K562 (cell line): ENCODE results near the gene C20orf173. TPM values are rescaled to one million over a fixed set of nuclear protein-coding genes. Genes with fewer than 3 reads are reported as not detected.

Source experiments
- ATAC-seq: fragments of 200-7000 bp; cut with Tn5 transposase; 3 replicates; pipeline ENCODE4 v1.9.1; 2020; ENCODE audit warnings: moderate library complexity
- BruUV-seq: library from RNA; stranded (reverse); fragments of 400-500 nt; replicated peaks from 2 replicates; lab custom pipeline; 2021; lab: Mats Ljungman, UMichigan
- CTCF ChIA-PET: fragments of 300-600 bp; formaldehyde crosslinking; extraction: SDS; loops from one replicate; lab custom pipeline; 2021; ENCODE audit warnings: low intra/inter-chr PET ratio; lab: Yijun Ruan, JAX
- POLR2A ChIA-PET: fragments of 300-600, 350-650 bp; sonication (Branson Sonifier 250); formaldehyde crosslinking; extraction: SDS; loops from one replicate; lab custom pipeline; 2021; ENCODE audit warnings: antibody characterized with exemption, inconsistent platforms; lab: Yijun Ruan, JAX
- DNase-seq, 4 experiments: peaks; one replicate each; pipeline versions ENCODE4 v3.0.0 to v3.0.0-alpha.2; 2011 to 2018; ENCODE audit warnings: low spot score in 3 of 4, mixed read lengths in 3 of 4; ENCODE audit errors: extremely low read depth in 1 of 4
- FAIRE-seq: peaks from 2 replicates; lab custom pipeline; 2011; peaks lifted over from hg19 to GRCh38; lab: Jason Lieb, UNC
- H2AFZ ChIP-seq: 2 replicates; pipeline ENCODE4 v1.6.0; 2011; ENCODE audit warnings: low read depth, low read length, control low read depth, inconsistent platforms
- H3K27ac ChIP-seq: fragments of 200-600 bp; 3 replicates; pipeline ENCODE4 v1.8.0; 2011; ENCODE audit warnings: low read depth, mild to moderate bottlenecking, control low read depth, inconsistent platforms, low read length, moderate library complexity, mixed read lengths; ENCODE audit errors: extremely low read depth
- H3K27me3 ChIP-seq, 2 experiments: fragments of 300-600 bp in 1 of 2; 2 replicates in 1 of 2; 3 replicates in 1 of 2; pipeline versions ENCODE4 v1.6.0 to v1.8.0; 2011; ENCODE audit warnings: inconsistent platforms in 2 of 2, low read length in 2 of 2, mild to moderate bottlenecking in 1 of 2, mixed read lengths in 1 of 2, moderate library complexity in 1 of 2; ENCODE audit not compliant: control insufficient read depth in 2 of 2, insufficient read depth in 2 of 2
- H3K36me3 ChIP-seq: fragments of 300-600 bp; 3 replicates; pipeline ENCODE4 v1.8.0; 2011; ENCODE audit warnings: mild to moderate bottlenecking, low read length, inconsistent platforms; ENCODE audit not compliant: control insufficient read depth, insufficient read depth
- H3K4me1 ChIP-seq, 2 experiments: fragments of 200-600 bp in 1 of 2; replicated peaks in 1 of 2; 2 replicates in 1 of 2; 3 replicates in 1 of 2; pipeline versions ENCODE4 v1.5.1 to v1.8.0; 2011; ENCODE audit warnings: inconsistent platforms in 2 of 2, low read length in 2 of 2, mild to moderate bottlenecking in 1 of 2, mixed read lengths in 1 of 2, moderate library complexity in 1 of 2; ENCODE audit not compliant: control insufficient read depth in 2 of 2, insufficient read depth in 2 of 2
- H3K4me2 ChIP-seq: 2 replicates; pipeline ENCODE4 v1.6.1; 2011; ENCODE audit warnings: low read length, control low read depth, inconsistent platforms, mixed read lengths; ENCODE audit not compliant: insufficient read depth
- H3K4me3 ChIP-seq: fragments of 200-600 bp; sonication (generic), shearing (Covaris generic); 2 replicates; pipeline ENCODE4 v1.5.1; 2016; ENCODE audit warnings: control low read depth, inconsistent platforms
- H3K79me2 ChIP-seq: fragments of 200-600 bp; 3 replicates; pipeline ENCODE4 v1.8.0; 2011; ENCODE audit warnings: low read length, inconsistent platforms; ENCODE audit not compliant: control insufficient read depth, insufficient read depth
- H3K9ac ChIP-seq, 2 experiments: 2 replicates each; pipeline versions ENCODE4 v1.6.0 to v1.6.1; 2011; ENCODE audit warnings: low read depth in 2 of 2, low read length in 2 of 2, control low read depth in 1 of 2, inconsistent platforms in 1 of 2, mild to moderate bottlenecking in 1 of 2, mixed read lengths in 1 of 2; ENCODE audit not compliant: insufficient read depth in 1 of 2
- H3K9me1 ChIP-seq: one replicate; pipeline ENCODE4 v1.6.0; 2011; ENCODE audit warnings: inconsistent platforms, mild to moderate bottlenecking, low read length, moderate library complexity; ENCODE audit not compliant: control insufficient read depth, insufficient read depth
- H3K9me3 ChIP-seq: replicated peaks from 2 replicates; pipeline ENCODE4 v1.5.1; 2011; ENCODE audit warnings: low read depth, low read length, inconsistent platforms; ENCODE audit not compliant: control insufficient read depth, insufficient read depth
- H4K20me1 ChIP-seq: replicated peaks from 2 replicates; pipeline ENCODE4 v1.6.1; 2011; ENCODE audit warnings: low read length, inconsistent platforms, mixed read lengths; ENCODE audit not compliant: control insufficient read depth, insufficient read depth
- CBFA2T3 ChIP-seq: fragments of 450-650 bp; IDR thresholded peaks from 2 replicates; pipeline ENCODE4 v1.6.1; 2017
- CEBPG ChIP-seq, 3 experiments: fragments of 200-800 bp in 1 of 3; sonication (Bioruptor generic) in 1 of 3; sonication (generic) in 1 of 3; formaldehyde crosslinking in 1 of 3; IDR thresholded peaks in 2 of 3; conservative IDR thresholded peaks in 1 of 3; 2 replicates each; pipeline versions ENCODE4 v1.6.1 to v1.8.0; 2016 to 2022; ENCODE audit warnings: missing compliant biosample characterization in 2 of 3, missing genetic modification characterization in 2 of 3, mild to moderate bottlenecking in 1 of 3, missing genetic modification reagents in 1 of 3
- HDAC2 ChIP-seq: fragments of 450-650 bp; IDR thresholded peaks from 2 replicates; pipeline ENCODE4 v1.6.1; 2016; ENCODE audit warnings: mild to moderate bottlenecking
- KLF6 ChIP-seq: fragments of 250-450 bp; sonication (Bioruptor Pico); IDR thresholded peaks from 2 replicates; pipeline ENCODE4 v1.4.0; 2020; ENCODE audit warnings: mild to moderate bottlenecking, moderate library complexity, borderline replicate concordance
- TAF15 ChIP-seq: fragments of 200-400 bp; formaldehyde crosslinking; IDR thresholded peaks from 2 replicates; pipeline ENCODE4 v1.6.1; 2017; ENCODE audit warnings: mild to moderate bottlenecking, low read depth, low read length, moderate library complexity
- ZNF274 ChIP-seq: IDR thresholded peaks from 2 replicates; pipeline ENCODE4 v1.6.1; 2011; ENCODE audit warnings: low read depth, mild to moderate bottlenecking, low read length, moderate library complexity, borderline replicate concordance
- WGBS: fragments of 100-300 bp; shearing (Covaris generic); methylation state at CpG from one replicate; pipeline ENCODE4 v1.1.6; 2016; ENCODE audit warnings: low coverage, mixed read lengths; ENCODE audit not compliant: insufficient coverage; ENCODE audit errors: missing lambda C conversion rate; 5-methylcytosine and 5-hydroxymethylcytosine counted together
- in situ Hi-C: fragments of 300-500 bp; cut with MboI; formaldehyde crosslinking; loops from 4 replicates; pipeline ENCODE4 v1.15.0; 2018; ENCODE audit warnings: inconsistent platforms, mixed read lengths
- intact Hi-C: fragments of 100-400 bp; cut with micrococcal nuclease; formaldehyde crosslinking; loops from 2 replicates; pipeline ENCODE4 v1.14.2; 2022
- polyA plus RNA-seq, 8 experiments: library from polyadenylated mRNA; depleted of rRNA in 4 of 8; stranded (reverse) in 5 of 8; unstranded in 3 of 8; fragments of >200 nt; fragmentation: Nextera tagmentation in 2 of 8; fragmentation: Illumina TruSeq in 1 of 8; extraction: Ambion mirVana in 2 of 8; extraction: Trizol in 1 of 8; gene quantifications; 2 replicates each; pipeline versions ENCODE4 v1.2.1 to v1.2.3, GENCODE V29; 2011 to 2014; ENCODE audit warnings: inconsistent platforms in 1 of 8, missing spikeins in 1 of 8
- total RNA-seq, 7 experiments: library from RNA; depleted of rRNA in 6 of 7; stranded (reverse); fragments of >200 nt in 6 of 7; fragmentation: Illumina TruSeq in 2 of 7; extraction: Trizol in 2 of 7; gene quantifications; 2 replicates each; pipeline versions ENCODE4 v1.2.1 to v1.2.3, GENCODE V29; 2011 to 2021; ENCODE audit warnings: low replicate concordance in 1 of 7
- TF ChIP-seq, protein P1 (sequence below): fragments of 250-450 bp; sonication (Bioruptor Pico); IDR thresholded peaks from 2 replicates; pipeline ENCODE4 v1.8.0; 2022; ENCODE audit warnings: moderate library complexity, mild to moderate bottlenecking, inconsistent platforms
- TF ChIP-seq, protein P2 (sequence below): sonication (generic); formaldehyde crosslinking; IDR thresholded peaks from 2 replicates; pipeline ENCODE4 v1.8.0; 2023; ENCODE audit warnings: mild to moderate bottlenecking, missing genetic modification reagents

Gene C20orf173
- total and polyA plus RNA-seq, 9 of the 15 experiments (the other 6 are each of a cell fraction or from before 2014, with no cell fraction given): not detected

DNA sequence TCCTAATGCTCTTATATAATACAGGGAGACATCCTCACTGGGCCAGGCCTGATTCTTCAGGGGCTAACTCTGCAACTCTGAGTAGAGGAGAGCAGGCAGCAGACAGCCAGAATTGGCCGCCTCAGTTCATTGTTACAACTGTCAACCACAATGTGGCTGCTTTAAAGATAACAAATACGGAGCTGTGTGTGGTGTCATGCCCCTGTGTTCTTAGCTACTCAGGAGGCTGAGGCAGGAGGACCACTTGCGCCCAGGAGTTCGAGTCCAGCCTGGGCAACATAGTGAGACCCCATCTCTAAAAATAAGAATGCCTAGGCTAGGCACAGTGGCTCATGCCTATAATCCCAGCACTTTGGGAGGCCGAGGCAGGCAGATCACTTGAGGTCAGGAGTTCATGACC, 39.7 kb downstream of the C20orf173 start:
- no peak for ATAC-seq
- FAIRE-seq: no peak
- H3K36me3 ChIP-seq: peaks cover 70% of the 10 kb centered on the region; the same call in 2 of the 3 replicates
- TF ChIP-seq, protein P1, sequence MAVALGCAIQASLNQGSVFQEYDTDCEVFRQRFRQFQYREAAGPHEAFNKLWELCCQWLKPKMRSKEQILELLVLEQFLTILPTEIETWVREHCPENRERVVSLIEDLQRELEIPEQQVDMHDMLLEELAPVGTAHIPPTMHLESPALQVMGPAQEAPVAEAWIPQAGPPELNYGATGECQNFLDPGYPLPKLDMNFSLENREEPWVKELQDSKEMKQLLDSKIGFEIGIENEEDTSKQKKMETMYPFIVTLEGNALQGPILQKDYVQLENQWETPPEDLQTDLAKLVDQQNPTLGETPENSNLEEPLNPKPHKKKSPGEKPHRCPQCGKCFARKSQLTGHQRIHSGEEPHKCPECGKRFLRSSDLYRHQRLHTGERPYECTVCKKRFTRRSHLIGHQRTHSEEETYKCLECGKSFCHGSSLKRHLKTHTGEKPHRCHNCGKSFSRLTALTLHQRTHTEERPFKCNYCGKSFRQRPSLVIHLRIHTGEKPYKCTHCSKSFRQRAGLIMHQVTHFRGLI (CRISPR knock-in tag): no peak
- no peak for TF ChIP-seq CBFA2T3
- TF ChIP-seq, all 486 proteins: peak for 0
- POLR2A ChIA-PET: interaction anchor here (0.6 kb wide), 1 partner anchor 519 kb away, joined by 3 read pairs; no protein-coding TSS in a partner anchor
- no peaks in the 10 kb centered on the region for H3K9me3 ChIP-seq
- in situ Hi-C loops (no loop called here), intact Hi-C loops (no loop called here)
- H3K9me1 ChIP-seq: no peaks in the 10 kb centered on the region
- WGBS: 86% methylated on average over 5 of the region's 5 CpGs
- no peaks in the 10 kb centered on the region for H3K79me2 ChIP-seq
- no peaks in the 10 kb centered on the region for H3K27me3 ChIP-seq
- no peak overlapping the region for H3K27ac ChIP-seq
- no peaks in the 10 kb centered on the region for H3K4me1 ChIP-seq
- H4K20me1 ChIP-seq: no peaks in the 10 kb centered on the region
- CTCF ChIA-PET: no interaction called here
- no peak overlapping the region for H3K4me3 ChIP-seq
- BruUV-seq: no TSS peak
- no peak overlapping the region for H3K4me2 ChIP-seq
- DNase-seq: no peak
- no peak overlapping the region for H2AFZ ChIP-seq
- H3K9ac ChIP-seq: no peak overlapping the region

DNA sequence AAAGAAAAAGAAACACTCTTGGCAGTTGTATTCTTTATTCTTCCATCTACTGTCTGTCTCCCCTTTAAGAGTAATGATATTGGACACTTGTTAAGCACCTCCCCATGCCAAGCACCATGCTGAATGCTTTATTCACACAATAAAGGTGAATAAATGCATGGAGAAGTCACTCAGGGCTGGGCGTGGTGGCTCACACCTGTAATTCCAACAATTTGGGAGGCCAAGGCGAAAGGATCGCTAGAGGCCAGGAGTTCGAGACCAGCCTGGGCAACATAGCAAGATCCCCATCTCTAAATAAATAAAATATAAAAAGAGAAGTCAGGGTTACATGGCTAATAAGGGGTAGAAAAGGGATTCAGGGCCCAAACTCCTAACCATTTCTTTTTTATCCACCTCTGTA, 42.0 kb downstream of the C20orf173 start:
- ChIA-PET POLR2A (interaction anchor here (1.5 kb wide), 1 partner anchor 10 kb away, joined by 3 read pairs; no protein-coding TSS in a partner anchor), CTCF (no interaction called here)
- Histone ChIP-seq H3K4me1 (no peaks in the 10 kb centered on the region), H4K20me1 (no peaks in the 10 kb centered on the region), H3K9me1 (no peaks in the 10 kb centered on the region), H3K4me3 (no peak overlapping the region), H3K27ac (no peak overlapping the region), H3K27me3 (no peaks in the 10 kb centered on the region), H3K36me3 (peaks cover 68% of the 10 kb centered on the region; the same call in 1 of the 3 replicates), H3K79me2 (no peaks in the 10 kb centered on the region), H3K9ac (no peak overlapping the region), H3K4me2 (no peak overlapping the region), H2AFZ (no peak overlapping the region), H3K9me3 (no peaks in the 10 kb centered on the region)
- FAIRE-seq (no peak), ATAC-seq (no peak), DNase-seq (no peak)
- intact Hi-C loops: no loop called here
- WGBS: 96% methylated on average over 4 of the region's 4 CpGs
- no TSS peak for BruUV-seq
- in situ Hi-C loops: no loop called here
- no peak for TF ChIP-seq KLF6 (CRISPR knock-in tag)
- TF ChIP-seq TAF15: no peak
- TF ChIP-seq, protein P2, sequence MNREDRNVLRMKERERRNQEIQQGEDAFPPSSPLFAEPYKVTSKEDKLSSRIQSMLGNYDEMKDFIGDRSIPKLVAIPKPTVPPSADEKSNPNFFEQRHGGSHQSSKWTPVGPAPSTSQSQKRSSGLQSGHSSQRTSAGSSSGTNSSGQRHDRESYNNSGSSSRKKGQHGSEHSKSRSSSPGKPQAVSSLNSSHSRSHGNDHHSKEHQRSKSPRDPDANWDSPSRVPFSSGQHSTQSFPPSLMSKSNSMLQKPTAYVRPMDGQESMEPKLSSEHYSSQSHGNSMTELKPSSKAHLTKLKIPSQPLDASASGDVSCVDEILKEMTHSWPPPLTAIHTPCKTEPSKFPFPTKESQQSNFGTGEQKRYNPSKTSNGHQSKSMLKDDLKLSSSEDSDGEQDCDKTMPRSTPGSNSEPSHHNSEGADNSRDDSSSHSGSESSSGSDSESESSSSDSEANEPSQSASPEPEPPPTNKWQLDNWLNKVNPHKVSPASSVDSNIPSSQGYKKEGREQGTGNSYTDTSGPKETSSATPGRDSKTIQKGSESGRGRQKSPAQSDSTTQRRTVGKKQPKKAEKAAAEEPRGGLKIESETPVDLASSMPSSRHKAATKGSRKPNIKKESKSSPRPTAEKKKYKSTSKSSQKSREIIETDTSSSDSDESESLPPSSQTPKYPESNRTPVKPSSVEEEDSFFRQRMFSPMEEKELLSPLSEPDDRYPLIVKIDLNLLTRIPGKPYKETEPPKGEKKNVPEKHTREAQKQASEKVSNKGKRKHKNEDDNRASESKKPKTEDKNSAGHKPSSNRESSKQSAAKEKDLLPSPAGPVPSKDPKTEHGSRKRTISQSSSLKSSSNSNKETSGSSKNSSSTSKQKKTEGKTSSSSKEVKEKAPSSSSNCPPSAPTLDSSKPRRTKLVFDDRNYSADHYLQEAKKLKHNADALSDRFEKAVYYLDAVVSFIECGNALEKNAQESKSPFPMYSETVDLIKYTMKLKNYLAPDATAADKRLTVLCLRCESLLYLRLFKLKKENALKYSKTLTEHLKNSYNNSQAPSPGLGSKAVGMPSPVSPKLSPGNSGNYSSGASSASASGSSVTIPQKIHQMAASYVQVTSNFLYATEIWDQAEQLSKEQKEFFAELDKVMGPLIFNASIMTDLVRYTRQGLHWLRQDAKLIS (CRISPR knock-in tag): no peak
- no peak for TF ChIP-seq CEBPG (CRISPR knock-in tag; IDR thresholded peaks at IDR 0.05)
- TF ChIP-seq CEBPG (tag; conservative IDR thresholded peaks at IDR 0.05 in 1 of 2, IDR thresholded peaks at IDR 0.05 in 1 of 2): no peak
- TF ChIP-seq HDAC2: no peak
- TF ChIP-seq ZNF274: no peak
